ENCODE measurements around the gene DICER1.

GRCh38 chr14:95165517-95165916 is 8.2 kb upstream of the DICER1 start:
- no peak for TF ChIP-seq CTCF (IDR thresholded peaks at IDR 0.05)
- TF ChIP-seq POLR2A (IDR thresholded peaks at IDR 0.05): no peak
